Kidney glomerular epithelial cell (primary cell): Measurements from ENCODE around the gene FAM228A.
"Not testable (repeated sequence)": the region's sequence is repeated elsewhere in the genome, so short reads cannot be mapped to it uniquely, and the experiment has no call there.

Experiments
- DNase-seq: peaks from one replicate; lab custom pipeline; 2025; lab: John Stamatoyannopoulos, UW

FAM228A gene

GRCh38 chr2:24174851-24175277 lies at the start of gene FAM228A:
FAM228A (plus strand) TSS chr2:24175053; CDS start chr2:24175481, 428 bp downstream.
- no peak for DNase-seq

- no peak for DNase-seq
Measured at GRCh38 chr2:24125956-24126355, 48.9 kb upstream of the FAM228A start.

- DNase-seq: no peak
Measured at GRCh38 chr2:24132543-24132942, 42.3 kb upstream of the FAM228A start.

DNA sequence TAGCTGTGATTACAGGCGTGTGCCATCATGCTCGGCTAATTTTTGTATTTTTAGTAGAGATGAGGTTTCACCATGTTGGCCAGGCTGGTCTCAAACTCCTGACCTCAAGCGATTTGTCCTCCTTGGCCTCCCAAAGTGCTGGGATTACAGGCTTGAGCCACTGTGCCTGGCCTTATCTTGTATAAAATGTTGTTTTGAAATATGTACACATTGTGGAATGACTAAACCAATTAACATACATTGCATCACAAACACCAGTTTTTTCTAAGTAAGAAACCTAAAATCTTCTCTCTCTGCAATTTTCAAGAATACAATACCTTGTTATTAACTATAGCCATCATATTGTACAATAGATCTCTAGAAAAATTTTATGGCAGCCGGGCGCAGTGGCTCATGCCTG lies 34.5 kb upstream of the FAM228A start:
- not testable (repeated sequence) for DNase-seq

GRCh38 chr2:24147364-24147763 lies 27.5 kb upstream of the FAM228A start:
- DNase-seq: no peak

DNA sequence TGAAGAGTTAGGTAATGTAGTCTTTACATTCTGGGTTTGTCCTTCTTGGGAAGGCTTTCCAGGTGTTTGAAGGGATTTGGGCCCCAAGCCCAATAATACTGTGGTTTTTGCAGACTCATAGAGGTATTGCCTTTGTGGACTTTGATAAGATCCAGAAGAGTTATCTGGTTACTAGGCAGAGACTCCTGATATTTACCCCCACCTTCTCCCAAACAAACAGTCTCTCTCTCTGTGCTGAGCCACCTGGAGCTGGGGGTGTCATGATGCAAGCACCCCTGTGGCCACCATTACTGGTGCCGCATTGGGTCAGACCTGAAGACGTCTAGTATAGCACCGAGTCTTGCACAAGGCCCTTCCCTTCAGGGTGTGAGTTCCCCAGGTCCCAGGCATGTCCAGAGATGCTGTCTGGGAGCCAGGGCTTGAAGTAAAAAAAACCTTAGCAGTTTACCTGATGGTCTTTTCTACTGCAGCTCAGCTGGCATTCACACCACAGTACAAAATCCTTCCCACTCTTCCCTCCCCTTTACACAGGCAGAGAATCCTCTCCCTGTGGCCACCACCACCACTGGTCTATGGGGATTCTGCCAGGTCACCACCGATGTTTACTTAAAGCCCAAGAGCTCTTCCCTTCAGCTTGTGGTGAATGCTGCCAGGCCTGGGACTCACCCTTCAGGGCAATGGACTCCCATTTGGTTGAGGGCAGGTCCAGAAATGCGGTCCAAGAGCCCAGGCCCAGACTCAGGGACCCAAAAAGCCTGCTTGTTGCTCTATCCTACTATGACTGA lies 22.2 kb upstream of the FAM228A start:
- DNase-seq: no peak

DNA sequence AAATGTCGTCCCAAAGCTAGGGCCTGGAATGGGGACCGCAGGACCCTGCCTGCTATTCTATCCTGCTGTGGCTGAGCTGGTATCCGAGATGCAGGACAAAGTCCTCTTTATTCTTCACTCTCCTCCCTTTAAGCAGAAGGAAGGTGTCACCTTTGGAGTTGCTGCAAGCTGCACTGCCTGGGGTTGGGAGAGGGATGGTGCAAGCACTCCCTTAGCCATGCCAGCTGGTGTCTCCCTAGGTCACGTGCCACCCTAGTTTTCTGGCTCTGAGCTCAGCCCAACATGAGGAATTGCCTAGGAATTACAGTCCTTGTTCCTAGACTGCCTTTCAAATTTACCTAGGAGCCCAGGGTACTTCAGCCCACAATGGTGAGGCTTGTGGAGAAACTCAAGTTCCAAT lies 21.4 kb upstream of the FAM228A start:
- no peak for DNase-seq

DNA sequence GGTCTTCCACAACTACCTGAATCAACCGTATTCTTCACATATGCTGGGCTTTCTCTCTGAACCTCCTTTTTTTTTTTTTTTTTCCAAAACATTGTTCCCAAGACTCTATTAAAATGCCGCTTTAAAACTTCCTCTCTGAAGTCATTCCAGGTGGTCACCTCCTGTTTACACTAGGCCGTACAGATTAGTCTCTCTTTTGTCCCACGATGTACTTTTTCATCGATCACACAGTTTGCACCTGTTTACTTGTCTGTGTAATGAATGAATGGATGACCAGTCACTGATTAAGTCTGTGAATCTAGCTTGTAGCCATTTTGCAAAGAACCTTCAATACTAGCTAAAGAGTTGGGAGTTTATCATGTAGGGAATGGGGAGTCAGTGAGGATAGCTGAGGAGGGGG lies 16.7 kb upstream of the FAM228A start:
- no peak for DNase-seq

DNA sequence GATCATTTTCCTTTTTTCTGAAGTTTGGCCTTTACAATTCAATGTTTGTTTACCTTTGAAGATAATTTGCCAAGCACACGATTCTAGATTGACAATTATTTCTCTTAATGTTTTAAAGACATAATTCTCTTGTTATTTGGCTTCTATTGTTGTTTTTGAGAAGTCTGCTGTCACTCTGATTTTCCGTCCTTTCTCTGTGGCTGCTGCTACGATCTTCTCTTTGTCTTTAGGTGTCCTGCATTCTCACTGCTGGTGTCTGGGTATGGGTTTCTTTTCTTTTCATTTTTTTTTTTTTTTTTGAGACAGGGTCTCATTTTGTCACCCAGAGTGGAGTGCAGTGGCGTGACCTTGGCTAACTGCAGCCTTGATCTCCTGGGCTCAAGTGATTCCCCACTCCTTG lies 15.1 kb upstream of the FAM228A start:
- DNase-seq: no peak

GRCh38 chr2:24160761-24161160 lies 14.1 kb upstream of the FAM228A start:
- no peak for DNase-seq

DNA sequence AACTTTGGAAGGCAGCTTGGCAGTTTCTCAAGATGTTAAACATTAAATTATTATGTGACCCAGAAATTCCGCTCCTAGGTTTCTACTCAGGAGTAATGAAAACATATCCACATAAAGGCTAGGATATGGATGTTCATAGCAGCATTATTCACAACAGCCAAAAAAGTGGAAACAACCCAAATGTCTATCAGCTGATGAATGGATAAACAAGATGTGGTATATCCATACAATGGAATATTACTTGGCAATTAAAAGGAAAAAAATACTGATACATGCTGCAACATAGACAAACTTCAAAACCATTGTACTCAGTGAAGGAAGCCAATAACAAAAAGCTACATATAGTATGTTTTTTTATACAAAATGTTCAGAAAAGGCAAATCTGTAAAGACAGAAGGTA lies 12.4 kb upstream of the FAM228A start:
- DNase-seq: no peak

GRCh38 chr2:24163186-24163585 lies 11.7 kb upstream of the FAM228A start:
- DNase-seq: no peak

DNA sequence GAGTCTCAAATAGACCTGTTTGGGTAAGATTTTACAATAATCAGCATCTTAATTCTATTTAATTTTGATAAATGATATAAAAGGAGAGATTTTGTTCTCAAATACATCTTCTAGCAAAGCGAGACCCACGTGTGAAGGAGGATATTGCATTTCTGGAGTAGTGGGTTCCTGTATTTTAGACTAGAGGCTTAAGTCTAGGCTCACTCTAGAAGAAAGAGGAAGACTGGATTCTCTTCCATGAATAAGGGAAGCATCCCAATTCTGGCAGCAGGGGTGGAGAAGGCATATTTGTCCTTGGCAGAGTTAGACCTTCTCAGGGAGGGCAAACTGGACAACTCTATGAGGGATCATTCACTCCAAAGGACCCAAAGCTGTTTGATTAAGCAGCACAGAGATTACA lies 11.3 kb upstream of the FAM228A start:
- DNase-seq: no peak

- no peak for DNase-seq
Measured at GRCh38 chr2:24164416-24164973, 10.4 kb upstream of the FAM228A start.

DNA sequence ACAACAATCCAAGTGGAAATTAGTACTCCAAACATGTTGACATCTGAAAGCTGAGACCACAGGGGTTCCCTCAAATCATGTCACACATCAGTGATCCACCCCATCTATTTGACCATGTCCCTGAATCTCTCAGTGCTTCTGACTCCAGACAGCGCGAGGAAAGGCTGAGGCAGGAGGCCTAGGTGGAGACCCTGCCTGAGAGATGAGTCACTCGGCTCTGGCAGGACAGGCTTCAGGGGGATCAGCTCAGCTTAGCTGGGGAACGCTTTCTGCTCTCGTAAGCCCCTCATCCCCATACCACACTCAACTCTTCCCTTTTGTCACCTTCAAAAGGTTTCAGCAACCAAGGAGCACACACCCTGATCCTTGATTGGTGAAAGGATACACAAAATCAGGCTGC lies 5.8 kb upstream of the FAM228A start:
- no peak for DNase-seq

GRCh38 chr2:24175631-24176187 lies 856 bp downstream of the FAM228A start:
- no peak for DNase-seq

DNA sequence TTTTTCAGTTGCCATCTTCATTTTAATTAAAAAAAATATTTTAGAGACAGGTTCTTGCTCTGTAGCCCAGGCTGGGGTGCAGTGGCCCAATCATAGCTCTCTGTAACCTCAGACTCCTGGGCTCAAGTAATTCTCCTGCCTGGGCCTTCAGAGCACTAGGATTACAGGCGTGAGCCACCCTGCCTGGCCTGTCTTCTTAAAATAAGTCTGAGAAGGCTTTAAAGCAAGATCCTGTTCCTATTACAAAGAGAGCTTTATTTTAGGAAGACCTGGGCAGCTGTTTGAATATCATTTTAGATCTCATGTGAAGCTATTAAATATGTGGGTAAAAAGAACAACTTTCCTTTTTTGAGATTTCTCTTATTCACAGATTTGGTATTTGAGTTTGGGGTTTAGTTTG lies 1.5 kb downstream of the FAM228A start:
- DNase-seq: no peak

GRCh38 chr2:24179683-24180082 lies 4.8 kb downstream of the FAM228A start:
- no peak for DNase-seq

DNA sequence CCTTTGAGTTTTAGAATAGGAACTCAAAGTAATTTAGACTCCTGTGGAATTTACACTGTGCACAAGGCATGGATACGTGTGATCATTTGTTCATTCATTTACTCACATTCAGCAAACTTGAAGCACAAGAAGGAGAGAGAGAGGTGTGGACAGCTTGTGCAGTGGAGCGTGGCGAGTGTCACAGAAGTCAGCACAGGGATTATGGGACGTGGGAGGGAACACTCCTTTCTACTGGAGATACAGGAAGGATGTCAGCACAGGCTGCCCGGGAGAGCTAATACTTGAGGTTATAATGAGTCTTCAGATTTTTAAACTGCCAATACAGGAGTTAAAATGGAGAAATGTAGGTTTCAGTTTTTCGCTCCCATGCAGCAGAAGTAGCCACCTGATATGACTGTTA lies 7.0 kb downstream of the FAM228A start:
- DNase-seq: peak; percentile 10

DNA sequence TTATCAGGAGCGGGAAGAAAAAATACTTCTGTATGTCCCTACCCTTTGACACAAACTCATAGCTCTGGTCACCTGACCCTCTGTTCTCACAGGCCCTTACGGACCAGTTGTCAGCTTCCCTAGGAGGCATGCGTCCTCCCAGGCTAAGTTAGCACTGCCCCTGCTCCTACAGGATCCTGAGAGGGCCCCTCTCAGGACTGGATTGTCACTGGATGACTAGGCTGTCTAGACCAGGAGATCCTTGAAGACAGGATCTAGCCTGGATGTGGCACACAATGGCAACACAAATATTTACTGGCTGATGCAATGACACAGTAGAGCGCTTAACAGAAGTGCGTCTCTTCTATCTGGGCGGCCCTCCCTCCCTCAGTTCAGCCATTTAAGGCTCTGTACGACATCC lies 7.7 kb downstream of the FAM228A start:
- DNase-seq: no peak

GRCh38 chr2:24183366-24184069 lies 8.7 kb downstream of the FAM228A start:
- no peak for DNase-seq

DNA sequence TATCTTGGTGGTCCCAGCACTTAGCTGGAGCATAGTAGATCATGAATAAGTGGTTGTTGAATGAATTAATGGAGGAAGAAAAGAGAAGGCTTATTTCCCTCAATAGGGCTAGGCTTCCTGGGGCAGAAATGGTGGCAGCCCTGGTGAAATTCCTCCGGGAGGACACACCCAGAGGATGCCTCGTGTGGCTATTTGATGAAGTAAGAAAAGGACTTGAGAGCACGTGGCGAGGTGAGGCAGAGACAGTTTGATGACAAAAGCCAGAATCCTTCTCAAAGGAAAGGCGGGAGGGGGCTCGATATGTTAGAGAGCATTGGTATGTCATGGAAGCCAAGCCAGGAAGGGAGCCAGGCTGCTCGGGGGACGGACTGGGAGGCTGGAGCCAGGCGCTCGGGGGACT lies 14.7 kb downstream of the FAM228A start:
- DNase-seq: no peak

DNA sequence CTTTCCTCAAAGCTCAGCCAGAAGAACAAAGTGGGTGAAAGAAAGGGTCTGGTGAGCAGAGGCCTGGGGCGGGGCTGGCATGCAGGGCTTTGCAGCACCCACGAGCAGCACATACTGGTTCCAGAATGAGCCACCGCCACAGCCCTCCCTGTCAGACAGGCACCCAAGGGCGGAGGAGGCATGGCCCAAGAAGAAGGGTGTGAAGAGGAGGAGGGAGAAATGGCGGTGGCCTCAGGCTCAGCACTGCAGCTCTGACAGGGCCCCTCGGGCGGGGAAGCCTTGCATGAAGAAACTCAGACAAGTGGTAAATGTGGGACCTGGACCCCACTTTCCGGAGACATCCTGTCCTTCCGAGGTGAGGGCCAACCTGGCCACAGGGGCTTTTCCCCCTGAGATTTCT lies 15.7 kb downstream of the FAM228A start:
- DNase-seq: no peak
